Dedifferentiated amniotic fluid mesenchymal stem cell (primary cell): ENCODE measurements around the gene BNIP3.

ENCODE experiments used
- DNase-seq: peaks from one replicate; pipeline ENCODE4 v3.0.0-alpha.2; 2016; ENCODE audit errors: extremely low spot score

Gene BNIP3

DNA sequence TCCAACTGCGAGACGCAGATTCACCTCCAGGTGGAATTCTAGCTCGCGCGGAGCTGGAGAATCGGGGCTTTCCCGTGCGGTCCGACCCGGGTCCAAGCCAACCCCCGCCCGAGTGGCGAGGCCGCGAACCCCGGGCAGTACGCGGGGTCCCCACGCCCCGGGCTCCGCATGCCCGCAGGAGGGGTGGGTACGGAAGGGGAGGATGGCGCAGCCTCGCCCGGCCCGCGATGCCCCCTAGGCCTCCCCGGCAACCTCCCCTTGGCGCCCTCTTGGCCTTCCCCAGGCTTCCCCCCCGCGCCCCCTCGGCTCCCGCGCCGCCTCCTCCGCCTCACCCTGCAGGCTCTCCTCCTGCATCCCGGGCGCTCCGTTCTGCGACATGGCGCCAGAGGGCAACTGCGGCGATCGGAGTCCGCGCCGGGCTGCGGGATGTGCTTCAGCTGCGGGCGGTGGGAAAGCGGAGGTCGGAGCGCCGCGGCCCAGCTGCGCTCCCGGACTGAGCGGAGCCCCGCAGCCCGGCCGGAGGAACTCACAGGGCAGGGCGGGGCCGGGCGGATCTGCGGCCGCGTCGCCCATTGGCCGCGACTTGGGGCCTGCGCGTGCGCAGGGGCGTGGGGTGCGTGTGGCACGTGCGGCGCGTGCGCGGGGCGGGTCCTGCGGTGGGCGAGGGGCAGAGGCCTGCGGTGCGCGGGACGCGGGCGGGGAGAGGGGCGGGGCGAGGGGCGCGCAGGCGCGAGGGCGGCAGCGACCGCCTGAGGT lies at the start of gene BNIP3:
TSS of gene BNIP3 (minus strand) at position 495 of the 756 bp plus-strand sequence. CDS start at position 378, 117 bp downstream.
- peak; percentile 90 for DNase-seq

GRCh38 chr10:132030898-132031463 lies 49.3 kb upstream of the BNIP3 start:
- no peak for DNase-seq

DNA sequence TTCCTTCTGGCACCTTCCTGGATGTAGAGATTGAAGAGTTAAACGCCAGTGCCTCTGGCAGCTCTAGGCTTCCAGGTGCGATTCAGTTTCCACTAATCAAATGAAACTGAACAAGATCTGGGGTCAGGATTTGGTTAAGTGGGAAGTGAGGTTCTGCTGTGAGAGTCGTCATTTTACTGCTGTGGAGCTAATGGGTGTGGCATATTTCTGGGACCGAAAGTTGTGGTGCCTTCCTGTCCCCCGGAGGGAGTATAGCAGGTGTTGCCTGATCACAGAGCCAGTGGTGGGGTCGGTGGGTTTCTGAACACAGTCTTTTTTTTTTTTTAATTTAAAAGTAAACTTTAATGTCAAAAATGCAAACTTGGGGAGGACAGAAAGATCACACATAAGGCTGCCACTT lies 47.0 kb upstream of the BNIP3 start:
- no peak for DNase-seq

DNA sequence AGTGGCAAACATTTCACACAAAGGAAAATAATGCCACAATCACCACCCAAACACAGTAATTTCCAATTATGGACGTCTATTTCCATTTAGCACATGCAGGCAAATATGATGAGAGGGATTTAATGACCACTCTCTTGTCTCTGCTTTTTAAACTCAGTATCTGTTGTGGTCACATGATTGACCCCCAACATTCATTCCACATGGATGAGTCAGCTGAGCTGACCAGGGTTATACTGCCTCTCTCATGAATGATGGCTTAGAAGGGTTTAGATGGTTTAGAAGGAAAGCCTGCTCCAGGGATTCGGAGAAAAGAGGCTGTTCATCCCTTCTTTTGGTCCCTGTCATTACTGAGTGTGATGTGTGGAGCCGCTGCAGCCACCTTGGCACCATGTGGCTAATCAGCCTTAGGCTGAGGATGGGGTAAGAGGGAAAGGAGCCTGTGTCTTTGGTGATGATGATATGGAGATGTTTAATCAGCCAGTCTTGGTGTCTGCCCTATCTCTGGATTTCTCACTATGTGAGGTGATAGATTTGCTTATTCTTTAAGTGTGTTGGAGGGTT lies 45.8 kb upstream of the BNIP3 start:
- DNase-seq: no peak

DNA sequence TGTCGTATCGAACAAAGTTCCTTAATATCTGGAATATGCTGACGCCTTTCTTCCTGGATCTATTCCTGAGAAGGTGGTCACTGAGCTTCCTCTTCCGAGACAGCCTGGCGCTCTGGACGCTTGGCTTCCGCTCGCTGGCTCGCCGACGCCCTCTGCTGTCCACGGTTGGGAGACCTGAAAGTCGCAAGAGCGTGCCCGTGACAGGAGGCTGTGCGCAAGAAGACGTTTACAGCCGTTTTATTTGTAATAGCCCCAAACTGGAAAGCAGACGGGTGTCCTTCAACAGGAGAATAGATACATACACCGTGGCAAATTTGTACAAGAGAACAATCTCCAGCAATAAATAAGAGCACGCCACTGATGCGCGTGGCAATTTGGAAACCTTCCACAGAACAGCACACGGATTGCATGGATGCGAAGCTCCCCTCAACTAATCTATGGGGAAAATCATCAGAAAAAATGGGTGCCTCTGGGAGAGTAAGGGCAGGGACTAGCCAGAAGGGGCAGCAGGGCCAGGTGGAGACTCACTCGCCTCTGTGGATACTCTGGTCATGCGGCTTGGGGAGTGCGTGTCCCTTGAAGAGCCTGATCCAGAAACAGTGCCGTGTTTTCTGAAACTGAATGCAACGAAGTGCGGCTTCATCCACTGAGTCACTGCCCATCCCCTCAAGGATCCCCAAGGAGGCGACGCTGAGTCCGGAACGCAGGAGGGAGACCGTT lies 41.5 kb upstream of the BNIP3 start:
- peak; percentile 69 for DNase-seq

- no peak for DNase-seq
Observed at GRCh38 chr10:132022241-132022640, 40.5 kb upstream of the BNIP3 start.

DNA sequence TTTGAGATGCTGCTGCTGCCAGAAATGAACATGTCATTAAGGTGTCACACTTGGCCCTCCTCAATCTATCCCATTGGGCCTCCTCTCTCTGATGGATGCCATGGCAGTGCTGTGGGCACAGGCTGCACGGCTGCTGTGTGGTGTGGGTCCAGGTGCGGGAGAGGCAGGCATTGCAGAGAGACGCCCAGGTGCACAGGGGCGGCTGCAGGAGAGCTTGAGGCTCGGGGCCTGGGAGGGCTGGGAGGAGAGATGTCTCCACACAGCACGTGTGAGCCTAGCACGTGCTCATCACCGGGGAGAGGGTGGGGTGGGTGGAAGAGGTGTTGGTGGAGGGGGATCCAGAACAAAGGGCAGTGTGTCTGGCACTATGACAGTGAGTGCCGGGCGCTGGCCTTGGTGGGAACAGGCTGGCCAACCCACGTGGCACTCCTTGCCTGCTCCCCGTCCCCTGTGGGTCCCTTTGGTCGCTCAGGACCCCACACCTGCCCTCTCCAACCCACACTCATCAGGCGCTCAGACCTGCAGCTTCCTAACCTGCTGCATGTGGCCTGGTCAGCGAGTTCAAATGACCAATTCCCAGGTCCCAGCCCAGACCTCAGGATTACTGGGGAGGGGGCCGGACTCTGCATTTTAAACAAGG lies 39.9 kb upstream of the BNIP3 start:
- no peak for DNase-seq

DNA sequence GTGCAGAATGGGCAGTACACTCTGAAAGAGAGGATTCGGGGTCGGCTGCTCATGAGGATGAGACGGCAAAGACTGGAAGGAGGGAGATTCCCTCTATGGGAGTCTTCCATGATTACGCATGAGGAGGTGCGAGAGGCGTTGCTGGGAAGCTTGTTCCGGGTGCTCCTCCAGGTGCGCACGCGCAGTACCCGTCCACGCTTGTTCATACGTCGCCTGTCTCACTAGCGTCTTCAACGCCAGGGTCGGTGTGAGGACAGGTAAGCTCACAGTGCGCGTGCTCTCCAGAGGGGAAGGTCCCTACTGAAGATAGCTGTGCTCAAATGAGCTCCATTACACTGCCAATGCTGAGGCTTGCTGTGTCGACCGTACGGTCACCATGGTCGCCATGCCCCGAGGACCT lies 39.3 kb upstream of the BNIP3 start:
- no peak for DNase-seq

DNA sequence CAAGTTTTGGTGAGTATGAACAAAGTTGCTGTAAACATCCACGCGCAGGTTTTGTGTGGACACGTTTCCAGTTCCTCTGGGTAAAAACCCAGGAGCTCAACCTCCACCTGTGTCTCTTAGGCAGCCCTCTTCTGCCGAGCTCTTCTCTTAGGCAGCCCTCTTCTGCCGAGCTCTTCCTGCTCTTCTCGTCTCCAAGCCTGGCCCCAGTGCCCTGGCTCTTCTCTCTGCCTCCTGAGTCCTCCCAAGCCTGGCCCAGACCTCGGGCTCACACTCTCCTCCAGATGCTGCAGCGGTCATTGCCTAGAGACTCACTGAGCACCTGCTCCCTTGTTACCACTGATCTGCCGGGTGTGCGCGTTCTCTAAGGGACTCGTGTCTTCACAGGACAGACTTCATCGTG lies 38.7 kb upstream of the BNIP3 start:
- no peak for DNase-seq

DNA sequence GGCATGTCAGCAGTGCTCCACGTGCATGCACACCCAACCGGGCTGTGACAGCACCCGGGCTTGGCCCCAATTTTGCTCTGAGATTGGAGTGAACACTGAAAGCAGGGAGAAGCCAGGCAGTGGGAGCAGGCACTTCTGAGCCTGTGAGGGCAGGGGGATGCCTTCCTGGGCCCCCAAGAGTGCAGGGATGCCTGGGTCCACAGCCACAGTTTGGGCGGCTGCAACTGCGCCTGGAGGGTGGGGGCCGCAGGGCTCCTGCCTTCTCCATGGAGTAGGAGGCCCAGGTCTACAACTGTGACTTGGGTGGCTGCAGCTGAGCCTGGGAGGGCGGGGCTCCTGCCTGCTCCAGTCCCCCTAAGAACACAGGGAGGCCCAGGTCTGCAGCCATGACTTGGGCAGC lies 37.6 kb upstream of the BNIP3 start:
- DNase-seq: no peak

DNA sequence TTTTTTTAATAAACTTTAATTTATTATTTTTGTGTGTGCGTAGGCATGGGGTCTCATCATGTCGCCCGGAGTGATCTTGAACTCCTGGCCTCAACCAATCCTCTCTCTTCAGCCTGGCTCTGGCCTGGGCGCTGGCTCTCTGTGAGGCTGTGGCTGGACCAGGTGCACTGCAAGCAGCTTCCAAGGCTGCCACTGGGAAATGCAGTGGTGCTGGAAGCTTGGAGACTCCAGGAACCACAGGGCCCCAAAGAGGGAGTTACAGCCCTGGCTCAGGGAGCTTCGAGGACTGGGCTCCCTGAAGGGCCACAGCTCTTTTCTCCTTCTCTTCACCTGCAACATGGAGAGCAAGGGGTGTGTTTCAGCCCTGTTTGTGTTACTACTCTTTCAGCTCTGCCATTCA lies 36.7 kb upstream of the BNIP3 start:
- DNase-seq: no peak

- DNase-seq: no peak
Observed at GRCh38 chr10:132016514-132016913, 34.8 kb upstream of the BNIP3 start.

GRCh38 chr10:132011445-132011844 lies 29.7 kb upstream of the BNIP3 start:
- DNase-seq: no peak

- no peak for DNase-seq
Observed at GRCh38 chr10:132011024-132011423, 29.3 kb upstream of the BNIP3 start.

GRCh38 chr10:132010483-132010882 lies 28.8 kb upstream of the BNIP3 start:
- no peak for DNase-seq

GRCh38 chr10:132009575-132009974 lies 27.9 kb upstream of the BNIP3 start:
- DNase-seq: no peak

DNA sequence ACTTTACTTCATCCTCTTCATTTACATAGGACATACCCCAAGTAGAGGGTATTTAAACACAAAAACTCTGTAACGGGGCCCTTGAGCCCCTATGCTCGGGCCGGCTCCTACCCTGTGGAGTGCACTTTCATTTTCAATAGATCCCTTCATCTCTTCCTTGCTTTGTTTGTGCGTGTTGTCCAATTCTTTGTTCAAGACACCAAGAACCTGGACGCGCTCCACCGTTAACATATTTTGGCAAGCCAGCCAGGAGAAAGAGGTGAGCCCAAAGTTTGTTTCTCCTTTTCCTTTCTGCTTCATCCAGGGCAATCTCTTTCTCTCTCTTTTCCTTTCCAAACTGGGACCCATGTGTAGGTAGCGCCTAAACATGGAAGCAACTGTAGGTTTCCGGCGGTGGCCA lies 26.0 kb upstream of the BNIP3 start:
- no peak for DNase-seq

DNA sequence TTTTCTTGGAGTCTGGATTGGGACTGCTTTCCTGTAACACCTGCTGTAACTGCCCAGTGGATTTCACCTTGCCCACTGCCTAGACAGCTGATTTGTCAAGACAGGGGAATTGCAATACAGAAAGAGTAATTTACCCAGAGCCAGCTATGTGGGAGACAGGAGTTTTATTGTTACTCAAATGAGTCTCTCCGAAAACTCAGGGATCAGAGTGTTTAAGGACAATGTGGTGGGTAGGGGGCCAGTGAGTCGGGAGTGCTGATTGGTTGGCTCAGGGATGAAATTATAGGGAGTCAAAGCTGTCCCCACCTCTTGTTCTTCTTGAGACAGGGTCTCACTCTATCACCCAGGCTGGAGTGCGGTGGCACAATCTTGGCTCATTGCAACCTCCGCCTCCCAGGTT lies 25.2 kb upstream of the BNIP3 start:
- no peak for DNase-seq

DNA sequence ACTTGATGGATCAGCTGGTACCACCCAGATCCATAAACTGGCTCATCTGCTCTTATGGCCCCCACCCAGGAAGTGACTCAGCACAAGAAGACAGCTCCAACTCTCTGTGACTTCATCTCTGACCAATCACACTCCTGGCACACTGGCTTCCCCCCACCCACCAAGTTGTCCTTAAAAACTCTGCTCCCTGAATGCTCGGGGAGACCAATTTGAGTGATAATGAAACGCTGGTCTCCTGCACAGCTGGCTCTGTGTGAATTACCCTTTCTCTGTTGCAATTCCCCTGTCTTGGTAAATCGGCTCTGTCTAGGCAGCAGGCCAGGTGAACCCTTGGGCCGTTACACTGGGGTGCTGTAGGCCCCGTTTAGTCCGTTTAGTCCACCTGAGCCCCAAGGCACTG lies 23.4 kb upstream of the BNIP3 start:
- DNase-seq: no peak

- no peak for DNase-seq
Observed at GRCh38 chr10:132004052-132004451, 22.3 kb upstream of the BNIP3 start.

- no peak for DNase-seq
Observed at GRCh38 chr10:132003282-132003924, 21.7 kb upstream of the BNIP3 start.

- DNase-seq: no peak
Observed at GRCh38 chr10:132002004-132002403, 20.3 kb upstream of the BNIP3 start.
